ENCODE measurements around the gene ANO1. TPM values are rescaled to one million over a fixed set of nuclear protein-coding genes. Genes with fewer than 3 reads are reported as not detected.

Gene ANO1
- total RNA-seq, 4 donors from 2014 or later = 25.3 to 107 (median 48.8) TPM

DNA sequence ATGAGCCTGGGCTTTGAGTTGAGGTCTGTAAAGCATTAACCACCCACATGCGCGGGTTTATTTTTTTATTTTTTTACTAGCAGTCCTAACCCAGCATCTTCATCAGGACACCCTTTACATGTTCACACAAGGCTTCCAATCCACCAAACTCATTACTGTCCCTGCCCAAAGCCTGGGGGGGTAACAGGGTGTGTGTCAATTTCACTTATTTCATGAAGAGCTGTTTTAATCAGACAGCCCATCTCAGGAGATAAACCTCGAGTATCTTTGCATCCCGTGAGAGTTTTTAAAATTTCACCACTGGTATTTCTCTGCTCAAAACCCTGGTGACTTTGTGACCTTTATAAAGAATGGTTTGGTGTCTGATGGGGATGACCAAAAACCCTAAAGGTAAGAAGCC lies 45.6 kb downstream of the ANO1 start:
- Histone ChIP-seq H3K9me3 (no peaks in the 10 kb centered on the region), H3K27me3 (peaks cover 0 to 3% (median 0%) of the 10 kb centered on the region in 4 donors), H3K4me1 (peaks cover 0 to 10% (median 0%) of the 10 kb centered on the region in 4 donors), H3K36me3 (no peaks in the 10 kb centered on the region), H3K4me3 (no peak overlapping the region), H3K27ac (replicated peaks in 1 of 4) (no peak overlapping the region)
- no peak for DNase-seq (ENCODE audit: extremely low spot score)
- WGBS = 83% methylated on average over 4 of the region's 4 CpGs
- intact Hi-C loops (cut with DNase I) = no loop called here
- TF ChIP-seq, protein P1, sequence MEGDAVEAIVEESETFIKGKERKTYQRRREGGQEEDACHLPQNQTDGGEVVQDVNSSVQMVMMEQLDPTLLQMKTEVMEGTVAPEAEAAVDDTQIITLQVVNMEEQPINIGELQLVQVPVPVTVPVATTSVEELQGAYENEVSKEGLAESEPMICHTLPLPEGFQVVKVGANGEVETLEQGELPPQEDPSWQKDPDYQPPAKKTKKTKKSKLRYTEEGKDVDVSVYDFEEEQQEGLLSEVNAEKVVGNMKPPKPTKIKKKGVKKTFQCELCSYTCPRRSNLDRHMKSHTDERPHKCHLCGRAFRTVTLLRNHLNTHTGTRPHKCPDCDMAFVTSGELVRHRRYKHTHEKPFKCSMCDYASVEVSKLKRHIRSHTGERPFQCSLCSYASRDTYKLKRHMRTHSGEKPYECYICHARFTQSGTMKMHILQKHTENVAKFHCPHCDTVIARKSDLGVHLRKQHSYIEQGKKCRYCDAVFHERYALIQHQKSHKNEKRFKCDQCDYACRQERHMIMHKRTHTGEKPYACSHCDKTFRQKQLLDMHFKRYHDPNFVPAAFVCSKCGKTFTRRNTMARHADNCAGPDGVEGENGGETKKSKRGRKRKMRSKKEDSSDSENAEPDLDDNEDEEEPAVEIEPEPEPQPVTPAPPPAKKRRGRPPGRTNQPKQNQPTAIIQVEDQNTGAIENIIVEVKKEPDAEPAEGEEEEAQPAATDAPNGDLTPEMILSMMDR (IDR thresholded peaks at IDR 0.05) = no peak
- no peak for TF ChIP-seq EP300 (IDR thresholded peaks at IDR 0.05)
- TF ChIP-seq POLR2AphosphoS5 (IDR thresholded peaks at IDR 0.05) = no peak
- no peak for TF ChIP-seq POLR2A (IDR thresholded peaks at IDR 0.05; ENCODE audit: low read depth)

- Histone ChIP-seq H3K36me3 (no peaks in the 10 kb centered on the region), H3K4me1 (peaks cover 0 to 10% (median 0%) of the 10 kb centered on the region in 4 donors), H3K27ac (replicated peaks in 1 of 4) (no peak overlapping the region), H3K27me3 (peaks cover 0 to 3% (median 0%) of the 10 kb centered on the region in 4 donors), H3K4me3 (no peak overlapping the region), H3K9me3 (no peaks in the 10 kb centered on the region)
- no peak for DNase-seq (ENCODE audit: extremely low spot score)
- TF ChIP-seq, protein P1 (IDR thresholded peaks at IDR 0.05) = no peak
- TF ChIP-seq EP300 (IDR thresholded peaks at IDR 0.05) (no peak), POLR2A (IDR thresholded peaks at IDR 0.05; ENCODE audit: low read depth) (no peak), POLR2AphosphoS5 (IDR thresholded peaks at IDR 0.05) (no peak)
- intact Hi-C loops (cut with DNase I) = no loop called here
- 86% methylated on average over 19 of the region's 21 CpGs for WGBS
Measured at GRCh38 chr11:70124321-70125000, 46.3 kb downstream of the ANO1 start.

- 90% methylated on average over 17 of the region's 17 CpGs for WGBS
- no peak for TF ChIP-seq POLR2A (IDR thresholded peaks at IDR 0.05; ENCODE audit: low read depth)
- TF ChIP-seq, protein P1 (IDR thresholded peaks at IDR 0.05) = no peak
- no peak for TF ChIP-seq POLR2AphosphoS5 (IDR thresholded peaks at IDR 0.05)
- TF ChIP-seq EP300 (IDR thresholded peaks at IDR 0.05) = no peak
- intact Hi-C loops (cut with DNase I) = no loop called here
Measured at GRCh38 chr11:70126494-70126893, 48.4 kb downstream of the ANO1 start.

DNA sequence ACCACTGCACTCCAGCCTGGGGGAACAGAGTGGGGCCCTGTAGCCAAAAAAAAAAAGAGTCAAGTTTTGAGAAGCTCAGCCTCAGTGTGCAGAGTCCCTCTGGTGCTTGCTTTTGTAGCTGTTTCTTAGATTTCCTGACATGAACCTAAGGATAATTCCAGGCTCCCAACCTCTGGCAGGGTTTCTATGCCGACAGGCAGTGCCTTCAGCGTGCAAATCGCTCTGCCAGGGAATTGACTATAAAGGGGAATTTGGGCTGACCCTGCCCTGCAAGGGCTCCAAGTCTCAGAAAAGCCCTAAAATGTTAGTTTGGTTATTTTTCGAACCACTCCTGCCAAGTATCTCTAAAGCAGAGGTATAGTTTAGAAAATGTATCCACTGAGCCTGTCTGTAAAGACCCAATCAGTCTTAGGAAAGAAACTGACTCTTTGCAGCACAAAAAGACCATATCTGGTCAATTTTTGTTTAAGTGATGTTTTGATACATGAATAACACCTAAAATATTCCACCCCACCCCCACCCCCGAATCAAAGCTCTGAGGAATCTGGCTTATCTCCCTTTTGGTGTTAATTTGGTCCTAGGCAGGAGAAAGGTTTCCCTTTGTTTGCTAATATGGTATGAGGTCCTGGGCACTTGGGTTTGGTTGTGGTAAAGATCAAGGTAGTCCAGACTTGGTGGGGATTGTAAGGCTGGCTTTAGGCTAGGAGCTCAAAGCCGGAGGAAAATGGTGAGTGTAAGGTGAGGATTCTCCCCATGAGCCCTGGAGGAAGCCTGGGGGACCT lies 49.7 kb downstream of the ANO1 start:
- Histone ChIP-seq H3K4me3 (no peak overlapping the region), H3K27ac (replicated peaks in 1 of 4) (no peak overlapping the region), H3K27me3 (no peaks in the 10 kb centered on the region), H3K4me1 (peaks cover 0 to 10% (median 0%) of the 10 kb centered on the region in 4 donors), H3K9me3 (no peaks in the 10 kb centered on the region), H3K36me3 (no peaks in the 10 kb centered on the region)
- no peak for TF ChIP-seq POLR2A (IDR thresholded peaks at IDR 0.05; ENCODE audit: low read depth)
- TF ChIP-seq, protein P1 (IDR thresholded peaks at IDR 0.05) = no peak
- TF ChIP-seq POLR2AphosphoS5 (IDR thresholded peaks at IDR 0.05) = no peak
- no peak for TF ChIP-seq EP300 (IDR thresholded peaks at IDR 0.05)
- DNase-seq (ENCODE audit: extremely low spot score) = no peak
- intact Hi-C loops (cut with DNase I) = no loop called here
- WGBS = 77% methylated on average over 6 of the region's 6 CpGs

More at GRCh38 chr11:70126494-70126893, 48.4 kb downstream of the ANO1 start:
- Histone ChIP-seq H3K4me1 (peaks cover 0 to 10% (median 0%) of the 10 kb centered on the region in 4 donors), H3K4me3 (no peak overlapping the region), H3K36me3 (no peaks in the 10 kb centered on the region), H3K27me3 (no peaks in the 10 kb centered on the region), H3K9me3 (no peaks in the 10 kb centered on the region), H3K27ac (replicated peaks in 1 of 4) (no peak overlapping the region)
- DNase-seq (ENCODE audit: extremely low spot score) = no peak

All from esophagus muscularis mucosa (tissue), 4 donors.